SH-SY5Y (cell line): ENCODE data around the gene GRIK1.

Experiments used
- GATA2 ChIP-seq: IDR thresholded peaks from 2 replicates; pipeline ENCODE4 v1.6.1; 2011; ENCODE audit warnings: mild to moderate bottlenecking, low read depth, low read length
- GATA3 ChIP-seq: IDR thresholded peaks from 2 replicates; pipeline ENCODE4 v1.6.1; 2011; ENCODE audit warnings: low read depth, mild to moderate bottlenecking, low read length, moderate library complexity

GRCh38 chr21:29523646-29524045 is 416.1 kb downstream of the GRIK1 start:
- TF ChIP-seq GATA3 = no peak
- no peak for TF ChIP-seq GATA2
